H1 (cell line): Measurements from ENCODE around the gene AP4B1. TPM values are rescaled to one million over a fixed set of nuclear protein-coding genes. Genes with fewer than 3 reads are reported as not detected.

ENCODE experiments used
- E2F6 ChIP-seq: IDR thresholded peaks from 2 replicates; pipeline ENCODE4 v1.6.1; 2012; ENCODE audit warnings: inconsistent platforms
- MAFK ChIP-seq: IDR thresholded peaks from 2 replicates; pipeline ENCODE4 v1.6.1; 2012; ENCODE audit warnings: low read depth, mild to moderate bottlenecking, improper control_type of control experiment, low read length
- polyA plus RNA-seq, 7 experiments: library from polyadenylated mRNA; depleted of rRNA in 3 of 7; stranded (reverse) in 5 of 7; unstranded in 2 of 7; fragments of >200 nt in 5 of 7; fragments of 200-250 nt in 2 of 7; gene quantifications; 1 replicate in 5 of 7; 2 replicates in 1 of 7; 4 replicates in 1 of 7; pipeline versions ENCODE4 v1.2.1 to v1.2.3, GENCODE V29; 2011 to 2013; ENCODE audit warnings: missing spikeins in 2 of 7, mixed read lengths in 2 of 7
- total RNA-seq: library from RNA; stranded (reverse); fragmentation: NEBNext Ultra II Directional; extraction: Animal tissue kit (Norgen Biotek cat#: 25700); gene quantifications from 2 replicates; pipeline ENCODE4 v1.2.1, GENCODE V29; 2021

Gene AP4B1
- total and polyA plus RNA-seq, 2 of the 8 experiments (the other 6 are each of a cell fraction or from before 2014, with no cell fraction given): 8.9 to 9.0 TPM

GRCh38 chr1:113856401-113856790, 48.2 kb downstream of the AP4B1 start (continued):
- TF ChIP-seq E2F6 (no peak), MAFK (no peak)
